ENCODE measurements around the gene OR8H1.

OR8H1 gene

GRCh38 chr11:56292154-56292553 lies at the start of gene OR8H1:
Gene OR8H1, minus strand, starts transcription at chr11:56292254. Its CDS starts 1,192 bp downstream, at chr11:56291062.
- no peak for DNase-seq

- DNase-seq = no peak
Observed at GRCh38 chr11:56340289-56340688, 48.2 kb upstream of the OR8H1 start.

- DNase-seq = no peak
Observed at GRCh38 chr11:56333156-56333555, 41.1 kb upstream of the OR8H1 start.

- no peak for DNase-seq
Observed at GRCh38 chr11:56331861-56332491, 39.9 kb upstream of the OR8H1 start.

- no peak for DNase-seq
Observed at GRCh38 chr11:56314844-56315243, 22.8 kb upstream of the OR8H1 start, which contains the start of gene OR8K3. Gene OR8K3, plus strand, starts transcription at chr11:56315144. Its CDS starts 3,163 bp downstream, at chr11:56318307.

- no peak for DNase-seq
Observed at GRCh38 chr11:56307836-56308235, 15.8 kb upstream of the OR8H1 start.

GRCh38 chr11:56296898-56297297 lies 4.8 kb upstream of the OR8H1 start:
- DNase-seq = no peak

GRCh38 chr11:56273854-56274253 lies 18.2 kb downstream of the OR8H1 start, which contains the start of gene OR5T1:
Gene OR5T1, plus strand, starts transcription at chr11:56274154. Its CDS starts 1,485 bp downstream, at chr11:56275639.
- no peak for DNase-seq

GRCh38 chr11:56271092-56271491 lies 21.0 kb downstream of the OR8H1 start:
- no peak for DNase-seq

GRCh38 chr11:56251954-56252353 lies 40.1 kb downstream of the OR8H1 start, which contains the start of gene OR5T3:
Gene OR5T3, plus strand, starts transcription at chr11:56252254. Its CDS starts 0 bp downstream, at chr11:56252254.
- no peak for DNase-seq

All from stimulated activated CD4-positive, alpha-beta T cell treated with anti-CD3 and anti-CD28 coated beads, Interleukin-15, amount 100 ng/mL, for 24 hours (primary cell).